Esophagus squamous epithelium (tissue), 5 donors: ENCODE results near the gene SPRED1. TPM values are rescaled to one million over a fixed set of nuclear protein-coding genes. Genes with fewer than 3 reads are reported as not detected.

Experiments used
- DNase-seq: peaks from one replicate; lab custom pipeline; 2025; lab: John Stamatoyannopoulos, UW
- H3K27ac ChIP-seq, 4 donors: fragments of 200-600 bp; sonication (generic); one replicate each; pipeline ENCODE4 v1.5.1; 2016 to 2019; ENCODE audit warnings: mild to moderate bottlenecking in 1 of 4
- H3K27me3 ChIP-seq, 4 donors: fragments of 200-600 bp; sonication (generic); 1 replicate in 3 of 4; 2 replicates in 1 of 4; pipeline versions ENCODE4 v1.5.1 to v1.6.0; 2017 to 2021; ENCODE audit warnings: antibody characterized with exemption in 1 of 4
- H3K36me3 ChIP-seq, 3 donors: fragments of 200-600 bp; sonication (generic); one replicate each; pipeline ENCODE4 v1.5.1; 2016 to 2019
- H3K4me1 ChIP-seq, 3 donors: fragments of 200-600 bp; sonication (generic); one replicate each; pipeline ENCODE4 v1.5.1; 2017 to 2019
- H3K4me3 ChIP-seq, 4 donors: fragments of 200-600 bp; sonication (generic); 1 replicate in 3 of 4; 2 replicates in 1 of 4; pipeline ENCODE4 v1.5.1; 2016 to 2019; ENCODE audit warnings: mild to moderate bottlenecking in 2 of 4, moderate library complexity in 1 of 4
- H3K9me3 ChIP-seq, 3 donors: fragments of 200-600 bp; sonication (generic); one replicate each; pipeline ENCODE4 v1.5.1; 2016 to 2019
- POLR2A ChIP-seq, 4 donors: fragments of 450-650 bp; IDR thresholded peaks; one replicate each; pipeline ENCODE4 v1.6.1; 2017; ENCODE audit warnings: antibody characterized with exemption in 4 of 4, mild to moderate bottlenecking in 4 of 4, moderate library complexity in 3 of 4
- WGBS, 2 donors: methylation state at CpG; one replicate each; pipeline ENCODE4 v1.1.5; 2018; 5-methylcytosine and 5-hydroxymethylcytosine counted together
- intact Hi-C: fragments of 100-400 bp; cut with DNase I; formaldehyde crosslinking; loops from one replicate; pipeline ENCODE4 v1.15.0; 2022
- total RNA-seq, 4 donors: library from RNA; depleted of rRNA; stranded (reverse); fragments of >200 nt; gene quantifications; one replicate each; pipeline ENCODE4 v1.1.0, GENCODE V29; 2016
- TF ChIP-seq, protein P1 (sequence below), 6 experiments: fragments of 450-650 bp in 4 of 6; fragments of 200-600 bp in 2 of 6; sonication (generic) in 2 of 6; IDR thresholded peaks; one replicate each; pipeline ENCODE4 v1.5.1; 2016 to 2019; ENCODE audit warnings: antibody characterized with exemption in 6 of 6, mild to moderate bottlenecking in 4 of 6, moderate library complexity in 4 of 6
- donor health status: DM: yes; HTN: yes; CAD: no.

Gene SPRED1
- total RNA-seq, 4 donors from 2014 or later, result 4.3 to 16.4 (median 9.3) TPM

DNA sequence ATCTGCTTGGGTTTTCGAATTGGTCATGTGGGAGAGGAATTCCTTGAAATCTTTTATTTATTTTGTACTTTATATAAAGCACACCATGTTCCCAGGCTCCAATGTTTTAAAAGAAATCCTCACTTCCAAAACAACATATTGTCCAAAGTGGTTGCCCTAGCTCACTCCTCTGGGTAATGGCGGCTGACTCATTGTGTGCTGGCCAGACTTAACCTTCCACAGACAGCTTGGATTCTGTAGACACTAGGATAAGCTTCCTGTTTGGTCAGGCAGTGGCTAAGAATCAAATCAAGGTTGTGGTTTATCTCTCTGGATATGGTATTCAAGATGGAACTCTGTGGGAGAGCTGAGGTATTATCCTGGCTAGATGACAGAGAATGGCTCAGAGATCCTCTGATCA, 145.5 kb downstream of the SPRED1 start:
- Histone ChIP-seq H3K9me3 (no peaks in the 10 kb centered on the region), H3K4me3 (no peak overlapping the region), H3K27ac (peak overlapping the region in 2 of 4 donors; percentile 37 to 64), H3K4me1 (no peaks in the 10 kb centered on the region), H3K36me3 (no peaks in the 10 kb centered on the region), H3K27me3 (no peaks in the 10 kb centered on the region)
- TF ChIP-seq POLR2A (IDR thresholded peaks at IDR 0.05), result no peak
- TF ChIP-seq, protein P1, sequence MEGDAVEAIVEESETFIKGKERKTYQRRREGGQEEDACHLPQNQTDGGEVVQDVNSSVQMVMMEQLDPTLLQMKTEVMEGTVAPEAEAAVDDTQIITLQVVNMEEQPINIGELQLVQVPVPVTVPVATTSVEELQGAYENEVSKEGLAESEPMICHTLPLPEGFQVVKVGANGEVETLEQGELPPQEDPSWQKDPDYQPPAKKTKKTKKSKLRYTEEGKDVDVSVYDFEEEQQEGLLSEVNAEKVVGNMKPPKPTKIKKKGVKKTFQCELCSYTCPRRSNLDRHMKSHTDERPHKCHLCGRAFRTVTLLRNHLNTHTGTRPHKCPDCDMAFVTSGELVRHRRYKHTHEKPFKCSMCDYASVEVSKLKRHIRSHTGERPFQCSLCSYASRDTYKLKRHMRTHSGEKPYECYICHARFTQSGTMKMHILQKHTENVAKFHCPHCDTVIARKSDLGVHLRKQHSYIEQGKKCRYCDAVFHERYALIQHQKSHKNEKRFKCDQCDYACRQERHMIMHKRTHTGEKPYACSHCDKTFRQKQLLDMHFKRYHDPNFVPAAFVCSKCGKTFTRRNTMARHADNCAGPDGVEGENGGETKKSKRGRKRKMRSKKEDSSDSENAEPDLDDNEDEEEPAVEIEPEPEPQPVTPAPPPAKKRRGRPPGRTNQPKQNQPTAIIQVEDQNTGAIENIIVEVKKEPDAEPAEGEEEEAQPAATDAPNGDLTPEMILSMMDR (IDR thresholded peaks at IDR 0.05), result no peak
- intact Hi-C loops, result loop anchor here (10.0 kb wide), 1 partner anchor 393 kb away; no protein-coding TSS in a partner anchor
- no peak for DNase-seq
- WGBS, 2 donors, result 51 to 65% methylated on average over 2 of the region's 2 CpGs

DNA sequence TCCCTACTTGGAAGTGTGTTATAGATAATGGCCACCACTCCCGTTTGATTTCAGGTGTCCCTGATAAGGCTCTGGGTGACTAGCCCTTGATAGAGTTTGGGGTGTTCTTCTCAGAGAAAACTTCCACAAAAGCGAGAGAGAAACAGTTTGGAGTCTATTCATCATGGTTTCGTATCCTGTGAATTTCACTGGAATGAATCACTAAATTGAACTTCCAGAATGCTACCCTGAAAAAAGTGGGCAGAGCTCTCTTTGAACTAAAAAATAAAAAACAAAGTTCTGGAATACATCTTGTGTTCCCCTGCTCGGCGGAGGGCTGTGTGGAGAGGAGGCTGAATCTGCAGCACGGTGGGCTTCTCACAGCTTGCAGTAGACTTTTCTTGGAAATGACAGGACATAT, 148.5 kb downstream of the SPRED1 start:
- no peak for DNase-seq
- Histone ChIP-seq H3K4me3 (no peak overlapping the region), H3K4me1 (no peaks in the 10 kb centered on the region), H3K36me3 (no peaks in the 10 kb centered on the region), H3K27me3 (no peaks in the 10 kb centered on the region), H3K27ac (no peak overlapping the region), H3K9me3 (no peaks in the 10 kb centered on the region)
- TF ChIP-seq, protein P1 (IDR thresholded peaks at IDR 0.05), result no peak
- no peak for TF ChIP-seq POLR2A (IDR thresholded peaks at IDR 0.05)
- intact Hi-C loops, result no loop called here
- 77 to 83% methylated on average over 6 of the region's 6 CpGs for WGBS, 2 donors

DNA sequence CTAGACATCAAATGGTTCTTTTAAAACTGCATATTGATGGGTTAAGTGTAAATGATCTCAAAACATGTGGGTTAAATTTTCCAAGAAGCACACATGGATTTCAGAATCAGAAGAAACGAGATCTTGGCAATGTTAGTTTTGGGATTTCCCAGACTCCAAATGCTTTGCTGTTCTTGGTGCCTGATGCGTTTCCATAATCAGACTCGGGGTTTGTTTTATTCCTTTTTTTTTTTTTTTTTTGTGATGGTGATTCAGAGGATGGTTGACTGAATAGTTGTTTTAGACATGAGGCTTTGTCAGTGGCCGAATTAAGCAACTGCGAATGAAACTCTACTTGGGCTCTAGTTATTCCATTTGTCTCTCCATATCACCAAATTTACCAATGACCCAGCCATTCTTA, 149.1 kb downstream of the SPRED1 start:
- Histone ChIP-seq H3K4me3 (no peak overlapping the region), H3K9me3 (no peaks in the 10 kb centered on the region), H3K27ac (no peak overlapping the region), H3K36me3 (no peaks in the 10 kb centered on the region), H3K4me1 (no peaks in the 10 kb centered on the region), H3K27me3 (no peaks in the 10 kb centered on the region)
- intact Hi-C loops, result no loop called here
- 64 to 73% methylated on average over 5 of the region's 5 CpGs for WGBS, 2 donors
- no peak for TF ChIP-seq POLR2A (IDR thresholded peaks at IDR 0.05)
- TF ChIP-seq, protein P1 (IDR thresholded peaks at IDR 0.05), result no peak
- no peak for DNase-seq

DNA sequence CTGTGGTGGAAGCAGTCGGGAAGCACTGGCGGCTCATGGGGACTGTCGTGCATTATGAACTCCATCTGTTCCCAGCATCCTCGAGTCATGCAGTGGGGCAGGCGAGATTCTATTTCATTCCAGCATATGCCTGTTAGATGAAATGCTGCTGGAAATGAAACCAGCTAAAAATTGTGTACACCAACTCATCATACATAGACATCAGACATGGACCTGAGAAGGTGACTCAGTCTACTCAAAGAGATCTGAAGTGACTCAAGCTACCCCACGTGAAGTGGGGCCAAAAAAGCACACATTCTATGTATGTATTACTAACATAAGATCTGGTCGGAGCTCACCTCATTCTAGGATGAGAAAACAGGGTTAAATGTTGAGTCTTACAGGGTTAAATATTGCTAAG, 153.8 kb downstream of the SPRED1 start:
- Histone ChIP-seq H3K9me3 (no peaks in the 10 kb centered on the region), H3K27me3 (no peaks in the 10 kb centered on the region), H3K4me3 (no peak overlapping the region), H3K4me1 (no peaks in the 10 kb centered on the region), H3K27ac (no peak overlapping the region), H3K36me3 (no peaks in the 10 kb centered on the region)
- TF ChIP-seq, protein P1 (IDR thresholded peaks at IDR 0.05), result no peak
- TF ChIP-seq POLR2A (IDR thresholded peaks at IDR 0.05), result no peak
- intact Hi-C loops, result no loop called here
- 60 to 64% methylated on average over 7 of the region's 7 CpGs for WGBS, 2 donors
- no peak for DNase-seq

Other genes with a start within 250 kb of the SPRED1 start
- gene FAM98B, start 201.3 kb downstream of the SPRED1 start, total RNA-seq, result 10 to 100 TPM in 1 of 4 donors, 1 to 10 TPM in 3; 5.6 to 10.9 (median 7.1) TPM